ENCODE results near the gene RAB11FIP4.

RAB11FIP4 gene

GRCh38 chr17:31488982-31489294, 97.5 kb downstream of the RAB11FIP4 start:
- DNase-seq: no peak

GRCh38 chr17:31489295-31490018, 98.0 kb downstream of the RAB11FIP4 start:
- DNase-seq: no peak

DNA sequence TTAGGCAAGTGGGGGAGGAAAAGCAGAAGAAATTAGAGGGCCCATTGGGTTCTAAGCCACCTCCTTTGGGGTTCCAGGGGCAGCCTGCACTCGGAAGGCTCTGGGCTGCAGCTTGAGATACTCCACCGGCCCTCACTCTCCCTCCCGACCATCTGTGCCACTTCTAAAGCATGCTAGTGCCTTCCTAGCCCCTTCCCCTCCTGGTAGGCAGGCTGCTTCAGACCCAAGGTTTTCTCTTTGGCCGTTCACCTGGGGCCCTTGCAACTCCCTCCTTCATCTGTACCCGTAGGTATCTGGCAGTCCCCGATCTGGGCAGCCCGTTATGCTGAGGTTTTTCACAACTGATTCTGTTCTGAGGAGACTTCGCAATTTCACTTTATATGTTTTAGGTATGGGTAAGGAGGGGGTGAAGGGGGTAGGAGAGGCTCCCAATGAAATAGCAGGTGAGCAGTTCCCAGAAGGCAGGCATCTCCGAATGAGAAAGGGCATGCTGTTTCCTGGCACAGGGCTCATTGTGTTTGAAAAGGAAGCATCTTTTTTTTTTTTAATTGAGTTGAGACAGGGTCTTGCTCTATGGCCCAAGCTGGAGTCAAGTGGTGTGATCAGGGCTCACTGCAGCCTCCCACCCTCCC, 98.7 kb downstream of the RAB11FIP4 start:
- DNase-seq: no peak

DNA sequence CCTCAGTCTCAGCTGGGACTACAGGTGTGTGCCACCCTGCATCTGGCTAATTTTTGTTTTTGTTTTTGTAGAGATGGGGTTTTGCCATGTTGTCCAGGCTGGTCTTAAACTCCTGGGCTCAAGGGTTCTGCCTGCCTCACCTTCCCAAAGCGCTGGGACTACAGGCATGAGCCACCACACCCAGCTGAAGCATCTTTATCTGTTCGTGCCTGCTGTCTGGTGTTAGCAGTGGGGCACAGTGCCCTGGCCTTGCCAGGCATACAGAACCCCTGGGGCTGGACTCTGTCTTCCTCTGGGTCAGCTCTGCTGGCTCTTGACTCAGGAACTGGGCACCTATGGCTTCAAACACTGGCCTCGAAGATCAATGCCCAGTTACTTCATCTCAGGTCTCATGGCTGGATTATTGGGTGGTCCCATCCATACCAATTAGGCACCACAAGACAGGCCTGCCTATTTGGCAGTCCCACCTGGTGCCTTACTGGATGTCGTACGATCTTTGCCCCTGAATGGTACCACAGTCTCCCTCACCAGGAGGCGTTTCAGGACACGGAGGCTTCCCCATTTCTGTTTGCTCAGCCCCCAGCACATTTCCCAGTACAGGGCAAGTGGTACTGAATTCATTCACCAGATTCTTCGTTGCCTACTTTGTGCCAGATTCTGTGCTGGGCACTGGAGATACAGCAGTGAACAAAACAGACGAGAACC, 99.3 kb downstream of the RAB11FIP4 start:
- no peak for DNase-seq

- DNase-seq: no peak
These were observed 100.1 kb downstream of the RAB11FIP4 start for GRCh38 chr17:31491376-31492131.

DNA sequence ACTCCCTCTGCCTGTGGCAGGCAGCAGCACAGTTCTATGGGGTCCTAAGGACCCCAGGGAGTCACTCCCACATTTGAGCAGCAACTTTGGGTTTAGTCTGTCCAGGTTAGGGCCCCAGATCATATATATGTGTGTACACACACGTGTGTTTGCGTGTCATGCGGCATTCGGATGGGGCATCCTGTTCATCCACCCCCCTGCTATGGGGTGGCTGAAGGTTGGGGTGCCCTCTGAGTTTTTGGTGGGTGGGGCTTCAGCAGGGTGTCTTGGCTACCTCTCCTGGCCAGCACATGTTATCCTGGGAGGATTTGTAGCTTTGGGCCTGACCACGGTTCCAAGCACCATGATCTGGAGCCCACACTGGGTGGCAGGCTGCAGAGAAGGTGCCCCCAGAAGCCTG, 100.7 kb downstream of the RAB11FIP4 start:
- DNase-seq: no peak

DNA sequence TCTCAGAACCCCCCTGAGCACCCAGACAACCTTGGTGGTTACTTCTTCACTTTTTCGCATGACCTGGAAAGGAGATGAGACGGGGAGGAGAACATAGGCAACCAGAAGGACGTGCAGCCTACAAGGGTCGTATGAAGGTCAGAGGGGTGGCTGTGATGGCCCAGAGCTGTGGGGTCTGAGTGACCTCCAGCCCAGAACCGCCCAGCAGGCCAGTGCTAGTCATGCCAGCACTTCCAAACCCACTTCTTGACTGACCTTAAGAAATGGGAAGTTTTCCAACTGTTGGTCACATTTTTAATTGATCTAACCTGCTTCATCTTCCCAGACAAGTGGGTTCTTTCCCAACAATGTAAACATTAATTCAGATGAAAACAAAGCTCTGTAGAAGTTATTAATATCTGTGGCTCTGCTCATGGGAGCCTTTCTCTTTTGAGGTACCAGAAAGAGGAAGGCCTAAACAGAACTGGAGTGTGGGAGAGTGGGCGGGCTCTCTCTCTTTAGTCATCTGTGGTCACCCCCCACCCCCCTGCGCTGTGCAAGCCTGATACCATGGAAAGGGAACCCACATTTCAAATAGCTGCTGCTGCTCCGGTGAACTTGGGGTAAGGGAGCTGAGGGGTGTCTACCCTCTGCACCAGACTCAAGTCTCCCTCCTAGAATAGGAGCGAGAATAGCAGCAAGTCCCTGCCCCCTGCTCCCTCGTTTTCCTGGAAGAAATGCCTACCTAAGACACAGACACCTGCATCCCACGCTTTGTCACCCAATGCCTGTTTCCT, 101.6 kb downstream of the RAB11FIP4 start:
- DNase-seq: peak; percentile 84

DNA sequence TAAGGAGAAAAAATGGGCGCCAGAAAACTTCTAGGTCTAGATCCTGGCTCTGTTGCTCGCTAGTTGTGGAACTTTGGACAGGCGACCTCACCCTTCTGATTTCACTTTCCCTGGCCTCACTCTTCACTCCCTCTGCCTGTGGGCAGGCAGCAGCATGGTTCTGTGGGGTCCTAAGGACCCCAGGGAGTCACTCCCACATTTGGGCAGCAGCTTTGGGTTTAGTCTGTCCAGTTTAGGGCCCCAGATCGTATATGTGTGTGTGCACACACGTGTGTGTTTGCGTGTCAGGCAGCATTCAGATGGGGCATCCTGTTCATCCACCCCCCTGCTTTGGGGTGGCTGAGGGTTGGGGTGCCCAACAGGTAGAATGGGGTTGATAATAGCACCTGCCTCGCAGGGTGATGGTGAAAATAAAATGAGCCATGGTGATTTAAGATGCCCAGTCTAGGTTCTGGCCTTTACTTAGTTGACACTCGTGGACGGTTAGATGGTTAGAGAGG, 102.2 kb downstream of the RAB11FIP4 start:
- DNase-seq: no peak

- DNase-seq: peak; percentile 70
These were observed 103.0 kb downstream of the RAB11FIP4 start for GRCh38 chr17:31494259-31495021.

- no peak for DNase-seq
These were observed 103.8 kb downstream of the RAB11FIP4 start for GRCh38 chr17:31495022-31495885.

GRCh38 chr17:31496097-31496496, 104.6 kb downstream of the RAB11FIP4 start:
- DNase-seq: no peak

DNA sequence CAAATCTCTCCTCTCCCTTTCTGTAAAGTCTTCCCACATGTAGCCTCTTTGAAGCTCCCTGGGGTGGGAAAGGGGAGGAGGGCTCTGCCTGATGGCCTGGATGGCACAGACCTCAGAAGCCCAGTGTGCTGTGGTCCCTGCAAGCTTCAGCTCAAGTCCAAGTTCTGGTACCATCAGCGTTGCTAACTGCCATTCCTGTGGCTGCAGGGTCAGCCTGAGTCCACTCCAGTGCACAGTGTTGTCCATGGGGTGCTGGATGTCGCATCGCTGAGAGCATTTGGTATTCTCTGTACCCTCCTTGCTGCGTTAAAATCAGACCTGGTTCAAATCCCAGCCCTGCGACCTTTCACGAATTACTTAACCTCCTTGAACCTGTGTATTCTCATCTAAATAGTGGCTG, 105.1 kb downstream of the RAB11FIP4 start:
- no peak for DNase-seq

DNA sequence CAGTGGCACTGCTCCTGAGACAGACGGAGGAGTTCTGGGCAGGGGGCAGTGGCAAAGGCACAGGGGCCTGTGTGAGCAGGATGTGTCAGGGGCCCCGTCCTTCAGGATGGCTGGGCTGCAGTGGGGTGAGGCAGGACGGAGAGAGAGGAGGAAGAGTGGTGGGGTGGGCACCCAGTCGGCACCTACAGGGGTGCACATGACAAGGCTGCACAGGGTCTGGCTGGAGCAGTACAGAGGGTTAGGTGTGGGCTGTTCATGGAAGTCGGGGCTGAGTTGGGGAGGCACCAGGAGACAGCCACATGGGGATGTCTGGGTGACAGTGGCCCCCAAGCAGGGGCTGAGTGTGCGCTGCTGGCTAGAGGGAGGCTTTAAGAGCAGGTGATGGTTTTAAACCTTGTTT, 106.0 kb downstream of the RAB11FIP4 start:
- no peak for DNase-seq

DNA sequence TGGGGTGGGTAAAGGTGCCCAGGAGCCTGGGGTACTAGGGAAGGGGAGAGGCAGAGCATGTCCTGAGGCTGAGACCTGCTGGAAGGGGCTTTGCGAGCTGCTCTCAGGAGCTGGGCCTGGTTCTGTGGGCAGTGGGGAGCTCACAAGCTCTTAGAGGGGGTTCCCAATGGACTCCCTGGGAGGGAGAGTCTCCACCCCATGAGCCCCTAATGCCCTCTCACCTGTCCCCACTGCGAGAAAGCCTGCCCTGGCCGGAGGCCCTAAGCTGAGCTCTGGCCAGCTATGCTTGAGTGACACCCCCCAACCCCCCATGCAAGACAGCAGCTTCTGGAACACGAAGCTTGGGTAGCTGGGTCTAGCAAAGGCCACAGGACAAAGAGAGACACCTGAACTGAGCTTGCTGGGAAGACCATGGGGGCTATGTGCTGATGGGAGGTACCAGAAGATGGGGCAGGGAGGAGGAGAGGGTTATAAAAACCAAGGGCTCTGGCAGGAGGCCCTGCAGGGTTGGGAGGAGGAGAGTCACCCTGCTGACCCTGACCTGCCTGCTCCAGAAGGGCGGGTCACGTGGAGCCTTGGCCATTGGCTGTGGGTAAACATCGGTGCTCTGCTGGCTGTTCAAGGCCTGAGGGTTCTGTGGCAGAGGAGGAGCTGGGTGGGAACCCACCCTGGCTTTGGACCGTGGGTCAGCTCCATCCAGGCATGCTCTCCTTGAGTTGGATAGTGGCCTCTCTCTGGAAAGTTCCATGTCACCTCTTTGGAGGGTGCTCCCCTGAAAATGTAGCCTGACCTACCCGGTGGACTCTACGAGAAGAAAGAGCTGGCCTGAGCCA, 106.7 kb downstream of the RAB11FIP4 start:
- no peak for DNase-seq

DNA sequence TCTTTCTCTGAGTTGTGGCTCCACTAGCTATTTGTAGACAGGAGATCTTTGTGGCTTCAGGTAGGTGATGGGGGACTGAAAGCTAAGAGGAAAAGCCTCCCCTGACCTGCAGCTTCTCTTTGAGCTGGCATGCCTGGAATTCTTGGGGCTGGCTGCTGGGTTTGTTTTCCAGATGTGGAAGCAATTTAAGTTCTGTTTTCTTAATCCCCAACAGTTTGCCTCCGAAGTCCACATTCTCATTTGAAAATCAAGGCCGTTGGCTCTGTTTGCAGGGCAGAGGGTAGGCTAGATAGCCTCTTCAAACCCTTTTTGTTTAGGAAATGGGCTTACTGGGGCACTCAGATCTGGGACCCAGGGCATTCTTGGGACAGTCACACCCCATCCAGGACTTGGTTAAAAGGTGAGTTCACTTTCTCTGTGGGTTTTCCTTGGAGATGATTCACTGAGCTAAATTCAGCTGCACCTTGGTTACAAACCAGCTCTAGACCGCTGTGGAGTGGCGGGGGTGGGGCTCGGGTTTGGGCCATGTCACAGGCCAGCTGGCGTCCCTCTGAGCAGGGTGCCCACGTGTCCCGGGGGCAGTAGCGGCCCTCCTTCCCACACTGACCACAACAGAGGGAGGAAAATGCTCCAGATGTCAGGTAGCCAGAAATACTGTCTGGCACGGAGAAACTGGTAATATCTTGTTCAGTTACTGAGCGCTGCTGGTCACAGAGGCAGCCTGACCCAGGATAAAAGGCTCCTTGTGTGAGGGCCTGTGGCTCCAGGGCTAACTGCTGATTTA, 108.5 kb downstream of the RAB11FIP4 start:
- DNase-seq: no peak

DNA sequence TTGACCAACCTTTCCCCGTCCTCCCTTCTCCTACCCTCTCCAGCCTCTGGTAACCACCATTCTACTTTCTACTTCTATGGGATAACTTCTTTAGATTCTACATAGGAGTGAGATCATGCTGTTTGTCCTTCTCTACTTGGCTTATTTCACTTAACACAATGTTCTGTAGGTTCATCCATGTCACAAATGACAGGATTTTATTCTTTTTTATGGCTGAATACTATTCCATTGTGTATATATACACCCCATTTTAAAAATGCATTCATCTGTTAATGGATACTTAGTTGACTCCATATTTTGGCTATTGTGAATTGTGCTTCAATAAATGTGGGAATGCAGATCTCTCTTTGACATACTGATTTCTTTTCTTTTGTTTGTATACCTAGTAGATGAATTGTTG, 115.0 kb downstream of the RAB11FIP4 start:
- no peak for DNase-seq

DNA sequence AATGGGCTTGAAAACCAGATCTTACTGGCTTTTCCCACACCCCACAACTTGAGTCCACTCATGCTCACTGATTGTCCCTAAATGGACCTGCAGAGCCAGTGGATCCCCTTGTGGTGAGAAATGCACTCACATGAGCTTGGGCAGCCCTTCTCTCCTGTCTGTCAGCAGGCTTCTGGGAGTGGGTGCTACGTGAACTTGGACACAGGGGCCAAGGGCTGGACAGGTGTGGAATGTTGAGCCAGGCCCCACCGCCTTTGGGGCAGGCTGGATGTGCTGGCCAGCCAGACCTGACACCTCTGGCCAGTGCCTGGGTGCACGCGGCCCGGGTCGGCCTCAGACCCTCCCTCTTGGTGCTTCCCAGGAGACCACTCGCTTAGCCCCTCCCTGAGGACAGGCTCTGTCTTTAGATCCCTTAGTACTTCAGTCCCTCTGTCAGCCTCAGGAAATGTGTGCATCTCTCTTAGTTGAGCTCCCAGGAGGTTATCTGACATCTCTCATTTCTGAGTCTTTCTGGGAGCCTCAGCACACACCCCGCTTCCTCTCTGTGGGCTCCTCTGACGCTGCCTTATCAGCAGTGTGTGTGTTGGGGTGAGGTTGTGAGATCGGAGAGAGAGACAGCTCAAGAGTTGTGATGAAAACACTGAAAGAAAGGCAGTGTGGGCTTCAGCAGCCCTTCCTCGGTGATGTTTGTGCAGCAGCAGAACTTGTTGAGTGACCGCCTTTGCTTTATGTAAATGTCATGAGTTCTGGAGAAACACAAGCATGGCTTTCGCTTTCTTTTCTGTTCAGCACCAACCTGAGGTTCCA, 117.0 kb downstream of the RAB11FIP4 start:
- peak; percentile 65 for DNase-seq
